Uterus (tissue), 2 donors: ENCODE results near the gene CNOT3.

Experiments used
- POLR2A ChIP-seq, 2 donors: fragments of 450-650 bp; IDR thresholded peaks; one replicate each; pipeline ENCODE4 v1.6.1; 2016; ENCODE audit warnings: antibody characterized with exemption in 2 of 2, mild to moderate bottlenecking in 1 of 2, moderate library complexity in 1 of 2
- TF ChIP-seq, protein P1 (sequence below), 4 experiments: fragments of 200-600 bp in 2 of 4; fragments of 450-650 bp in 2 of 4; sonication (generic) in 2 of 4; IDR thresholded peaks; one replicate each; pipeline ENCODE4 v1.5.1; 2016 to 2019; ENCODE audit warnings: antibody characterized with exemption in 4 of 4, mild to moderate bottlenecking in 2 of 4, moderate library complexity in 1 of 4

DNA sequence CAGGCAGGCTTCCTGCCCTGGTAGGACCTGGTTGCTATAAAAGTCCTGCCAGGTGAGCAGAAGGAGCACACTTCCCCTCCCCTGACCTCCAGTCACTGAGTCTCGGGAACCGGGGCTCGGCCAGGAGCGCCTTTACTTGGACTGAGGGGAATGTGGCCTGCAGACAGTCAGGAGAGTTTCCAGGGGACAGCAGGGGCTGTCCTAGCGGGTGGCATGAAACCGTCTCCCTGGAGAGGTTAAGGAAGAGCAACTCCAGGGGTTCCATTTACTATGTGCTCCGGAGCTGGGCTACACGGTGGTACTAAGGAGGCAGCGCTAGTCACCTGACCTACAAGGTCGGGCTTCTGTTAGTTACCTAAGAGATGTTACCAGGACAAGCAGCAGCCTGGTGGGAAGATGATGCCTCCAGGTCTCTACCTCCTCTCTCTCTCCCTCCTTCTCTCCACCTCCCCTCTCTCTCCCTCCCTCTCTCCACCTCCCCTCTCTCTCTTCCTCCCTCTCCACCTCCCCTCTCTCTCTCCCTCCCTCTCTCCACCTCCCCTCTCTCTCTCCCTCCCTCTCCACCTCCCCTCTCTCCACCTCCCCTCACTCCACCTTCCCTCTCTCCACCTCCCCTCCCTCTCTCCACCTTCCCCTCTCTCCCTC, 4.1 kb upstream of the CNOT3 start:
- TF ChIP-seq POLR2A (IDR thresholded peaks at IDR 0.05): no peak
- TF ChIP-seq, protein P1, sequence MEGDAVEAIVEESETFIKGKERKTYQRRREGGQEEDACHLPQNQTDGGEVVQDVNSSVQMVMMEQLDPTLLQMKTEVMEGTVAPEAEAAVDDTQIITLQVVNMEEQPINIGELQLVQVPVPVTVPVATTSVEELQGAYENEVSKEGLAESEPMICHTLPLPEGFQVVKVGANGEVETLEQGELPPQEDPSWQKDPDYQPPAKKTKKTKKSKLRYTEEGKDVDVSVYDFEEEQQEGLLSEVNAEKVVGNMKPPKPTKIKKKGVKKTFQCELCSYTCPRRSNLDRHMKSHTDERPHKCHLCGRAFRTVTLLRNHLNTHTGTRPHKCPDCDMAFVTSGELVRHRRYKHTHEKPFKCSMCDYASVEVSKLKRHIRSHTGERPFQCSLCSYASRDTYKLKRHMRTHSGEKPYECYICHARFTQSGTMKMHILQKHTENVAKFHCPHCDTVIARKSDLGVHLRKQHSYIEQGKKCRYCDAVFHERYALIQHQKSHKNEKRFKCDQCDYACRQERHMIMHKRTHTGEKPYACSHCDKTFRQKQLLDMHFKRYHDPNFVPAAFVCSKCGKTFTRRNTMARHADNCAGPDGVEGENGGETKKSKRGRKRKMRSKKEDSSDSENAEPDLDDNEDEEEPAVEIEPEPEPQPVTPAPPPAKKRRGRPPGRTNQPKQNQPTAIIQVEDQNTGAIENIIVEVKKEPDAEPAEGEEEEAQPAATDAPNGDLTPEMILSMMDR (IDR thresholded peaks at IDR 0.05): no peak
